Mammary epithelial cell (primary cell): ENCODE measurements around the gene SLC35F6.

ENCODE experiments used
- EZH2 ChIP-seq: IDR thresholded peaks from 2 replicates; pipeline ENCODE4 v1.6.1; 2012; ENCODE audit warnings: low read length, inconsistent platforms, borderline replicate concordance
- TF ChIP-seq, protein P1 (sequence below), 2 donors: IDR thresholded peaks in 1 of 2; conservative IDR thresholded peaks in 1 of 2; 2 replicates each; pipeline ENCODE4 v1.5.1; 2011 to 2012; ENCODE audit warnings: inconsistent platforms in 2 of 2, low read length in 2 of 2, mild to moderate bottlenecking in 2 of 2, control low read depth in 1 of 2, low read depth in 1 of 2; ENCODE audit not compliant: insufficient read depth in 1 of 2; ENCODE audit errors: extremely low read depth in 1 of 2

DNA sequence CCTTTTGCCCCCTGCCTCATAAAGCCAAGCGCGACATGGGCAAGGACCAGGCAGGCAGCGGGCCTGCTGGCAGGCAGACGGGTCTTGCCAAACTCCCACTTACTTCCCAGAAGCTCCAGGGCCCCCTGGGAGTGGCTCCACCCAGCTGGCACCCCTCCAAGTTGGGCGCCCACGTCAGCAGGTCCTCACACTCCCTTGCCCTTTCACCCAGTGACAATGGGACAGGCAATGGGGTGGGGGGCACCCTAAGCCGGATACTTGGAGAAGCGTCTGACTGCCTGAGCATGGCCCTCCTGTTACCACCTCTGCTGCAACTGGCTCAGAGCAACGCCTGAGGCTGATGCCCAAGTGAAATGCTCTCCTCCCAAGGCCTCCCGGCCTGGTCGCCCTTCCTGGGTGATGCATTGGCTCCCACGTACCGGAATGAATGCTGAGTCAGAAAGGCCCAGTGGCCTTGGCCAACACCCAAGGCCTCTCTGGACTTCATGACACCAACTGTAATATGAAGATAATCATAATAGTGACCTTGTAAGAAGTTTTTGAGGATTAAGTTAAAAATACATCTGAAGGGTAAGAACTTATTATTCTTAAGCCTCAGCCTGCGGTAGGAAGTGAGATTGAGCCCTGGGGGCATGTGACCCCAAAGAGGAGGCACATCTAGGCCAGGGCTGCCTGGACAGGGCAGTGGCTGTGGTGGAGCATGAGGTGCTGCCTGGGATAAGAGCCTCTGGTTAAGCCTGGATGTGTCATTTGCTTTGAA is 39.9 kb upstream of the SLC35F6 start:
- no peak for TF ChIP-seq EZH2
- TF ChIP-seq, protein P1, sequence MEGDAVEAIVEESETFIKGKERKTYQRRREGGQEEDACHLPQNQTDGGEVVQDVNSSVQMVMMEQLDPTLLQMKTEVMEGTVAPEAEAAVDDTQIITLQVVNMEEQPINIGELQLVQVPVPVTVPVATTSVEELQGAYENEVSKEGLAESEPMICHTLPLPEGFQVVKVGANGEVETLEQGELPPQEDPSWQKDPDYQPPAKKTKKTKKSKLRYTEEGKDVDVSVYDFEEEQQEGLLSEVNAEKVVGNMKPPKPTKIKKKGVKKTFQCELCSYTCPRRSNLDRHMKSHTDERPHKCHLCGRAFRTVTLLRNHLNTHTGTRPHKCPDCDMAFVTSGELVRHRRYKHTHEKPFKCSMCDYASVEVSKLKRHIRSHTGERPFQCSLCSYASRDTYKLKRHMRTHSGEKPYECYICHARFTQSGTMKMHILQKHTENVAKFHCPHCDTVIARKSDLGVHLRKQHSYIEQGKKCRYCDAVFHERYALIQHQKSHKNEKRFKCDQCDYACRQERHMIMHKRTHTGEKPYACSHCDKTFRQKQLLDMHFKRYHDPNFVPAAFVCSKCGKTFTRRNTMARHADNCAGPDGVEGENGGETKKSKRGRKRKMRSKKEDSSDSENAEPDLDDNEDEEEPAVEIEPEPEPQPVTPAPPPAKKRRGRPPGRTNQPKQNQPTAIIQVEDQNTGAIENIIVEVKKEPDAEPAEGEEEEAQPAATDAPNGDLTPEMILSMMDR (conservative IDR thresholded peaks at IDR 0.05 in 1 of 2, IDR thresholded peaks at IDR 0.05 in 1 of 2; ENCODE audit: extremely low read depth in 1 of 2, insufficient read depth in 1 of 2, low read depth in 1 of 2, low read length in 2 of 2): no peak
